ENCODE data around the gene FKBP14.
"Not testable (repeated sequence)": the region's sequence is repeated elsewhere in the genome, so short reads cannot be mapped to it uniquely, and the experiment has no call there.

FKBP14 gene

DNA sequence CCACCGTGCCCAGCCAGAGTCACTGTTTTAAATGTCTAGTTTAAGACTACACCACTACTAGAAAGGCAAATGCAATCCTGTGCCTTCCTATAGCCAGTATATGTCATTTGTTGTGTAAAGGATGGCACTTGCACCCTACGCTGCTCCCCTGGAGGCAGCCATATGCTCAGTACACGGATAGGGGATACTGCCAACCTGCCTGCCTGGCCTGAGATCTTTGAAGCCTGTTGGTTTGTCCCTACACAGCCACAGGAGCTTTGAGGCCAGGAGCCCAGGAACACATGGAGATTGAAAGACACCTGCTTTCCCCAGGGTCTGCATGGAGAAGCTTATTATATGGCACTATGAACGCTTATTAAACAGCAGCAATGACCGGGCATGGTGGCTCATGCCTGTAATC, 34.6 kb downstream of the FKBP14 start:
- DNase-seq (ENCODE audit: low read depth in 1 of 2, low spot score in 1 of 2): no peak

DNA sequence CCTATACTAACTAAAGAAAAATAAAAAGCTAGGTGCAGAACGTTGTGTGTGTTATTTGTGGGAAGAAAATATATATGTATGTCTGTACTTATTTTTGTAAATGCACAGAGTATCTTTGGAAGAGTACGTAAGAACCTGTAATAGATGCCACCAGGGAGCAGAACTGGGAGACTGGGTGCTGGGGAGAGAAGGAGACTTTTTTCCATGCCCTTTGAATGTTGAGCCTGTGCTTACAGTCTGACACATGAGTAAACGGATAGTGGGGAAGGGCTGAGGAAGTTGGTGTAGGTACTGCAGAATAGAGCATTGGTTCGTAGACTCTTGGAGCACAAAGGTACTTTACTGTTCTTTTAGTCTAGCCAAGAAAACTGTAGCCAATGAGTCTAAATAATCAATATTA, 35.6 kb downstream of the FKBP14 start:
- no peak for DNase-seq (ENCODE audit: low read depth in 1 of 2, low spot score in 1 of 2)

DNA sequence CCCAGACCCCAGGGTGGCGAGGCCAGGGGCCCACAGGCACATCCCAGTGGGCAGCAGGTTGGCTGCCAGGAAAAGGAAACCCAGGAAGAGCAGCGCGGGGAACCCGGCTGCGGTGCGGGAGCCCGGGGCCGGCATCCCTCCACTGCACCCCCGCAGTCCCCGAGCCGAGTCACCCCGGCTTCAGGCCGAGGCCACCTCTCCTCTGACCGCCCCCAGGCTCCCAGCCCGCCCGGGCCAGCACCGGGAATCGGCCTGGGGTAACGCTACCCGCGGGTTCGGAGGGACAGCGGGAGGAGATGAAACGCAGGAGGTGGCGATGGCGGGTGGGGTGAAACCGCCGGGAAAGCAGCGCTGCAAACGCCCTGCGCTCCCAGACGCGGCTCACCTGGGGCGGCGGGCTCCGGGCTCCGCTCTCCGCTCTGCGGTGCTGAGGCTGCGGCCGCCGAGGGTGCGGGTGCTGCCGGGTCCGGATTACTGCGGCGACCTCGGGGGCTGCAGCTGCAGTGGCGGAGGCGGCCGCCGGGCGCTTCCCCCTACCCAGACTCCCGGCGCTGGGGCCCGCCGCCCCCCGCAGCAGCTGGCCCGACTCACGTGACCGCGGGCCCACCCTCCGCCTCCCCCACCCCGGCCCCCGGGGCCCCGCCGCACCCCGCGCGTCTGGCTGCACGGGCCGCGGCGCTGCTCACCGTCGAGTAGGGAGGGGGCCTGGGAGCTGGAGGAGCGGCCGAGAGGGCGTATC, 37.1 kb downstream of the FKBP14 start, which contains the start of gene SCRN1:
TSS of gene SCRN1 (minus strand) at position 545 of the 739 bp plus-strand sequence. CDS start 20,734 bp downstream, outside the sequence.
- DNase-seq (ENCODE audit: low read depth in 1 of 2, low spot score in 1 of 2): no peak

DNA sequence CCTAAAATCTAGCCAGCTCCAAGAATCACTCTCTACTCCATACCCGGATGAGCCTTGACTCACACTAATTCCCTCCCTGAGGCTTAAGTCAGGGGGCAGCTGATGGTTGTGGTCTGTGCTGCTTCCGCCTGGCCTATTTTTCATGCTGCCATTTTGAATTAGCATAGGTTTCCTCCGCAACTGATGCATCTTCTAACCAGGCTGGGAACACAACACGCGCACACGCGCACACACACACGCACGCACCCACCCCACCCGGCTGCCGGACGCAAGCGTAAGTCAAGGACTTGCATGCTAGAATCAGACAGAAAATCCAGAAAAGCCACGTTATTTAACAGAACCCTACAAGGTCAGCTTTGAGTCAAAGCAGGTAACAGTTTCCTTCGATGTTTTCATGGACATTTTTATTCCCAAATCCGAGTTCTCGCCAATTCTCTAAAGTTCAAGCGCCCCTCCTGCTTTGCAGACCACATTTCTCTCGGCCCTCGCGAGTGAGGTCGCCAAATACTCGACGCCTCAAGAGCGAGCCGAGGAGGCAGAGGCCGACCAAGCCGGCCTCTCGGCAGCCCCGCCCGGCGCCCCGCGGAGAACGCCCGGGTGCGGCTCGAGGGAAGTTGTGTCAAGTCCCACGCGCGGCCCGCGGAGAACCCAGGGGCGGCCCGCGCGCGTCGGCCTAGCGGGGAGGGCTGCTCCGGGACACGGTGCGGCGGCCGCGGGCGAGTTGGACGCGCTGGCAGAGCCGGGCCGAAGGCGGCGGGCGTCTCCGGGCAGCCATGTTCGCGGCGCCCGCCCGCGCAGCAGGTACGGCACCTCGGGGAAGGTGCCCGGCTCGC, 37.9 kb downstream of the FKBP14 start:
- DNase-seq (ENCODE audit: low read depth in 1 of 2, low spot score in 1 of 2): no peak

DNA sequence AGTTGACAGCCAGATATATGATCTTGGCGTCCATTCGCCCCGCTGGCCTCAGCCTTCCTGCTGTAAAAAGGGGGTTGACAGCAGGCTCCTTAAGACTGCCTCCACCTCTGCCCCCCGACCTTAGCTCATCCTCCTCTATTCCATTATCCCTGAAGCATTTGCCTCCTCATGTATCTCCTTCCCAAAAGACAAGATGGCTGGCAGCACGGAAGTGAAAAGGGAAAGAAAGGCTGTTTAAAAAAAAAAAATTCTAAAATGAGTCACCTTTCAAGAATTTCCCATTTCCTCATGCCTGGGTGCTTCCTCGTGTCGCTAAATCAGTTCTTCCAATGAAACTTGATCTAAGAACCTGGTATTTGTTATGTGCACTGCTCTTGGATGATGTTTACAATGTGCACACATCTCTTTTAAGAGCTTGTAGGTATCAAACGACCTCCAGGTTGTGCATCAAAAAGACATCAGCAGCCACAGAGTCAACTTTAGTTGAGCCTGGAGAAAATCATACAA, 38.6 kb downstream of the FKBP14 start:
- no peak for DNase-seq (ENCODE audit: low read depth in 1 of 2, low spot score in 1 of 2)

DNA sequence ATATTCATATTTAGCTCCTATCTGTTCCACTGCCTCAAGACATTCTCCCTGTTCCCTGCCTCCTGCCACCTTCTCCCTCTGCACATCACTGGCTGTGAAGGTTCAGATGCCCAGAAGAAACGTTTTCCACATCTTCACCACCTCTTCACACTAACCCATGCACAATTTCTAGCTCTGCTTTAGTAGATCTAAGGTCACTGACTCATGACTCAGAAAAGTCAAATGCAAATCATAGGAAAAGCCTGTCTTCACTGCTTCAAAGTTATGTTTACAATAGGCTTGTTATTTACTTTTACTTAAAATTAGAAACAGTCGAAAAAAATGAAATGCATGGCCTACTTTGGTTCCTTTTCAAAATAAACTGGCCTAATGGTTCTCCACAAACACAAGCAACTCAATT, 39.4 kb downstream of the FKBP14 start:
- DNase-seq (ENCODE audit: low read depth in 1 of 2, low spot score in 1 of 2): no peak

DNA sequence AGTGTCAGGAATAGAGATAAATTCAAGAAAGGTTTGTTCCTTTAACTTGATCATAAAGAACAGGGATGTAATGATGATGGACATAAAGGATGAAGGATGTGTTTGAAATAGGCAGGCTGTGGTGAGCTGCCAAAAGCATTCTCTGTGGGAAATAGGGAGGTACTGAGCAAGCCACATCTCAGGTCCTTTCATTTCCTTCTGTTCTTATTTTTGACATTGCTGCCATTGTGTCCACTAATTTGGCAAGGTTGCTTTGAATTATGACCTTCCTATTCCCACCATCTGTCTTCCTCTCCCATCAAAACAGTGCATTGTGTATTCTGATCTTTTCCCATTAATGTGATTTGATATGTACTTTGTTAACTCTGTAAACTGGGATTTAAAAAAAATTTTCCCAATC, 46.4 kb downstream of the FKBP14 start:
- DNase-seq (ENCODE audit: low read depth in 1 of 2, low spot score in 1 of 2): no peak

DNA sequence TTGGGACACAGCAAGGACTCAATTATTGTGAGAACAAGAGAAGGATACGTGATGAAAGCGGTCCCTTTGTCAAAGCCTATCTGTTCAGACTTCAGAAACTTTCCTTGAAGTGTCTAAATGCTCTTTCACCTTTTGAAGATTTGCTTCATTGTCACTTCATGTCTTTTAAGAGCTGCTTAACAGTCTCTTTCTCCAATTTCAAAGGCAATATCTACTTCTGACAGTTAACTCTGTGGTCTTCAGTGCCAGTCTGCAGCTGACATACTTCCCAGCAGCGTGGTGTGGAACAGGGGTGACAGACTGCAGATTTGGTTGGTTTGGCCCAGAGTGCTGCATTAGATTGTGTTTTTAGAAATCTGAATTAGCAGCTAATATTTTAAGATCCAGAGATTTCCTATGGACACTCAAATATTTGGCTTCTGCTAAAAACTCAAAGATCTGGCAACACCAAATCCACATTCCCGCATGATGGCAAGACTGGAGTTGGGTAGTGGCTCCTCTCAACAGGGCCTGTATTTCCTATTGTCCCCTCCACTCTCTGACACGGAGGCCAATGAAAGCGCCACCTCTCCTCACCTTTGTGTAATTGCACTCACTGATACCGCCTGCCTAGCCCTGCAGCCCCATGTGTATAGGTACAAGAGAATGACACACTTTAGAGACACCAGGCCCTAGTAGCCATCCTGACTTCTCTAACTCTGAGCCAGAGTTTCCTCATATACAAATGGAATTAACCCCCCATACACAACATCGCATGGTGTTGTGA, 48.4 kb downstream of the FKBP14 start:
- DNase-seq (ENCODE audit: low read depth in 1 of 2, low spot score in 1 of 2): no peak

DNA sequence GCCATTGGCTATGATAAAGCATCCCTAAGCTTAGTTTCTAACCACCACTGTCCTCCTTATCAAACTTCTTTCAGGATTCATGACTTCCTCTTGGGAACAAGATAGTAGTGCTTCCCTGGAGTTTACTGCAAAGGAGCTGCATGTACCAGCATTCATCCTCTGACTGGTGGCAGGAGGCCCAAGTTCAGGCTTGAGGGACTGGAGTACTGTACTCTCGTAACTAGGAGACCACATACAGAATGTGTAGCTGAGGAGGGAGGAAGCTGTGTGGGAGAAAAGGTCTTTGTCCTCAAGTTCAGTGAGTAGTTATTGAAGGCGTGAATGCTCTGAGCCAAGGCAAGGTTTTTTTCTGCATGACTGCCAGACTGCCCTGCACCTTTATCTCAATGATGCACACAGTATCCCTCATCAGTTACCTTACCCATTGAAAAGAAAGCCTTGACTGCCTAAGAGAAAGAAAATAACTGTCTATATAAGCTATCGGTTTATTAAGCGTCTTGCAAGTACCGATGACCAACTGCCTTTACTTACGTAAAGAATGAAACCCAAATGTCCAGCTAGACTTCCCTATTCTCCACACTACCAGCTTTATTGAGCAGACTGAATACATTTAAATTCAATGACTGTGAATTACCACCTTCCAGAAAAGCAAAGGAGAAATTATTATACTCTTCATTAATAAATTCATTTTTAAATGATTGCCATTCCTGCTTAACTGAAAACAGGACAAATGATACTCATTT, 49.7 kb downstream of the FKBP14 start:
- DNase-seq (ENCODE audit: low read depth in 1 of 2, low spot score in 1 of 2): no peak

DNA sequence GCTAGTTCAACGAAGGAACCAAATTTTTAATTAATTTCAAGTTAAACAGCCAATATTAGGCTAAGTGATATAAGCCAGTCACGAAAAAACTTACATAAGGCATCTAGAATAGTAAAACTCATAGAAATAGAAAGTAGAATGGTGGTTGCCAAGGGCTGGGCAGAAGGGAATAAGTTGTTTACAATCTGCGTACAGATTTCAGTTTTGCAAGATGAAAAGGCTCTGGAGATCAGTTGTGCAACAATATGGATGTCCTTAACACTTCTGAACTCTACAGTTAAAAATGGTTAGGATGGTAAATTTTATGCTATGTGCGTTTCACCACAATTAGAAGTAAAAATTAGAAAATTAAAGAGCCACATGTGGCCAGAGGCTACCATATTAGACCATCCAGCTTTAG, 50.2 kb downstream of the FKBP14 start:
- no peak for DNase-seq (ENCODE audit: low read depth in 1 of 2, low spot score in 1 of 2)

DNA sequence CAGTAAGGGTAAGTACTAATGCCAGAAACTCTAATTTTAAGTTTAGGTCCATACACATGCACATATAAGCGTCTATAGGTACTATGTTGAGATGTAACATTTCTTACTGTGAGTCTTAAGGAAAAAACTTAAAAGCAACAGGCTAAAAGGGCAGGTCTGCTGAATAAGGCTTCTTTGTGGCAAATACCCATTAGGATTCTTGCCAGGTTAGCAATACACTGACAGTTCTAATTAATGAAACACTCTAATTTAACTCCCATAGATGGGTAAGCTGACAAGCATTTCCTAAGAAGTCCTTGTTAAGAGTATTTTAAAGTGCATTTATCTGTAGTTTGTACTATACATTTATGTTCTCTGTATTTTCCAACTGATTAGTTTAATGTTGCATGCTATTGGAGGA, 50.9 kb downstream of the FKBP14 start:
- DNase-seq (ENCODE audit: low read depth in 1 of 2, low spot score in 1 of 2): no peak

DNA sequence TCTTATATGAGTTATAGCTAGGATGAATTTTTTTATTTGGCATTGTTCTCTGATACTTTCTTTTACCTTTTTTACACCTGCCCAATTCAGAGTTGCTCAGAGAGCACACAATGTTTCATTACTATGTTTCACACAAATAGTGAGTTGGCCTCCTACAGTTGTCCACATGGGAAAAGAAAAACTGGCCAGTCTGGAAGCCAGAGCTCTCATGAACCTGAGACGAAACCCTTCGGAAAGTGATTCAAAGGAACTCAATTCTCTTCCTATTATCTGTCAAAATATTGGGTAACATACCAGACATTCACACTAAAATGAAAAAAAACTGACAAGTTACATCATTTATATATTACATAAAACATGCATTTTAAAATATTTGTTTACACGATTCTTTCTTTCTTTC, 52.2 kb downstream of the FKBP14 start:
- DNase-seq (ENCODE audit: low read depth in 1 of 2, low spot score in 1 of 2): no peak

DNA sequence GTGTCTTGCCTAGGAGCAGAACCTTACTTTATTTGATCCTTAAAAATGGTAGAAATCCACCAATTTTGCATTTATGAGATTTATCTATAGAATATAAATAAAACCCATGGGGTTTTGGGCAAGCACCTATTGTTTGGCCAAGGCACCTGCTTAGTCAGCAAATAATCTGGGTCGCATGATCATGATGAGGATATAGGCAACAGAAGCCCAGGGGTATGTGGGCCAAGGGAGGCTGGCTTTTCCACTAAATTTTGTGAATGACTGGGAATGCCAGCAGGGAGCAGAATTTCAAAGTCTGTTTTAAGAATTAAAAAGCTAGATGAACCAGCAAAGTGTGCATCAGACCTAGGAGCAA, 54.2 kb downstream of the FKBP14 start:
- no peak for DNase-seq (ENCODE audit: low read depth in 1 of 2, low spot score in 1 of 2)

DNA sequence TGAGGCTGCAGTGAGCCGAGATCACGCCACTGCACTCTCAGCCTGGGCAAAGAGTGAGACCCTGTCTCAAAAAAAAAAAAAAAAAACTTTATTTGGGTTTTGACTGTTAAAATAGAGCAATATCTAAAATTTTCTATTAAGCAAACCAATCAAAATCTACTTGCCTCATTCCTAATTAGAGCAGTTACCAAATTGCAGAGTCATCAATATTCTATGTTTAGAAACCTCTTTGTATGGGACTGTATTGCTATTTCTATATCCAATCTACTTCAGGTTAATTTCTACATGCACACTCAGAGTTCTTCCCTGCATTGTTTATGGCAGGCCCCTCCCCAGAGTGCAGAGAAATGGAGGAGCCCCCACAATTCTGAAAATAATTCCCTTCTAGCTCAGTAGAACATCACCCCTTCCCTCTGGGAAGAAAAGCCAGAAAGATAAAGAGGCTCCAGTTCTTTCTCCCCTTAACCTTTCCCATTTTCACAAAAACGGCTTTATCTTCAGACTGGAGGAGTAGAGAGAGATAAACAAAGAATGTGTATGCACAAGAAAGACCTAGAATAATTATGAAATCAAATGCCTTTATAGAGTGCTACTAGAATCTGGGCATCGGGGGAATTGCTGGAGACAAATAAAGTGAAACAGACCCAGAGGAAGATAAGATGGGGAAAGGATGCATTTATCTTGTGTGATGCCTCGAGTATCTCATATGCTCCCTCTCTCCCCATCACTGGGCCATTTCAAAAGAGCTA, 54.8 kb downstream of the FKBP14 start:
- no peak for DNase-seq (ENCODE audit: low read depth in 1 of 2, low spot score in 1 of 2)

DNA sequence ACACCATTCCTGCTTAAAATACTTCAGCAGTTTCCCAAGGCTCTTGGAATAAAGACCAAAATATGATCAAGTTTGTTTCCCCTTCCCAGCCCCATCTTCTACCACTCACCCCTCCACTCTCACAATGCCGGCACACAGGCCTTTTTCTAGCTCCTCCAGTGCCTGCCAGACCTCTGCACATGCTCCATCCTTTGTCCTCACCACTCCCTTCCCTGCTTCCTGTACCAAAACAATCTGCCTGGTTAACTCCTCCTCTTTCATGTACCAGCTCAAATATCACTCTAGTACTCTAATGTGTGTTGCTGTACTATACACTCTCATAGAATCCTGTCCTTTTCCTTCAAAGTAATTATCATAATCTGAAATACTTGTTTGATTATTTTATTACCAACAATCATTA, 56.3 kb downstream of the FKBP14 start:
- DNase-seq (ENCODE audit: low read depth in 1 of 2, low spot score in 1 of 2): no peak

DNA sequence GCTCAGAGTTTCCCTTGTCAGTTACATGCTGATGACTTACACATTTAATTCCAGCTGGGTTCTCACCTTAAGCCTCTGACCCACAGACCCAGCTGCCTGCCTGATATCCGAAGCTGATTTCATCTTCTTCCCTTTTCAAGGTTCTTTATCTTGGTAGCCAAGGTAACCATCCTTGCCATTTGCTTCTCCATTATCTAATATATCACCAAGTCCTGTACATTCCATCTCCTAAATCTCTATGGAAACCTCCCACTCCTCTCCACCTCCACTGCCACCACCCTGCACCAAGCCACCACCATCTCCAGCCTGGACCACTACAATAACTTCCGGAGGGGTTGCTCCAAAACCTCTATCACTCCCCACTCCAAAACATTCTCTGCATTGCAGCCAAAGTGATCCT, 56.8 kb downstream of the FKBP14 start:
- no peak for DNase-seq (ENCODE audit: low read depth in 1 of 2, low spot score in 1 of 2)

DNA sequence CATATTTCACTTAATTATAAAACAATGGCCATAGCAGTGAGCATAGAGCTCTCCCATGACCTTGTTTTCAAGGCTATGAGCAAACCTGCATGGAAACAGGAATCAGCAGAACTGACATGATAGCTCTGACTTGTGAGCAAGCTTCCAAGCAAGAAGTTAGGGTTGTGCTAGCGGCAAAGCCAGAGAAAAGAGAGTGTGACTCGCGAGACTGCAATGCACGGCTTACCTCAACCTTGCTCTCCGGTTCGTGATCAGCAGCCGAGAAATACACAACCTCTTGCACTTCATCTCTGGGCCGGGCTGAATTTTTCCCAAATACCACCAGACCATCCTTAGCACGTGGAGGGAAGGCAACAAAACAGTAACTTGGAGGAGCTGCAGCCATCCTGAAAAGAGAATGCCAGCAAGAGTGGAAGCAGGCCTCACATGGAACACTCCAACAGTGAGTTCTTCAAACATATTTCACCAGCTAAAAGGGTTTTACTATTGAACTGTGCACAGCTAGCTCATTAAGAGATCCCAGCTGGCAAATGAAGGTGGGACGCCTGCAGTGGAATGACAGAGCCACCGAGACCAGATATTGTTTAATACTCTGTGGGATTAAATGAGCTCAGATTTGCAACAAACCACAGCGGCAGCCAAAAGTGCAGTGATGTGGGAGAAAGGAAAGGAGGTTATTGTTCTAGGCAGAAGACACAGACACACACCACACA, 57.7 kb downstream of the FKBP14 start:
- no peak for DNase-seq (ENCODE audit: low read depth in 1 of 2, low spot score in 1 of 2)

DNA sequence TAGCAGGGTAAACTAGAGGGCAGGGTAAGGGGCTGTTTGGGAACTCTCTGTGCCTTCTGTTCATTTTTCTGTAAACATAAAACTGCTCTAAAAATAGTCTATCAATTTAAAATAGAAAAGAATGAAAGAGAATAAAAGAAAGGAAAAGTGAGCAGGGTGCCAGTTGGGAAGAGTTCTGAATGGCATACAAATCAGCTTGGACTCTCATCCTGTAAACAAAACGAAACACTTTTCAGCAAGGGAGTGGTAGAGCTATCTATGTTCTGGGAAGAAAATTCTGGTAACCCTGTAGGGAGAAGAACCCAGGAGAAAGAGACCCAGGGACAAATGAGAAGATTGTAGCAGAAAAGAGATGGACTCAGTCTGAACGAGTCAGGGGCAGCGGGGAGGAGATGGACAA, 61.5 kb downstream of the FKBP14 start:
- DNase-seq (ENCODE audit: low read depth in 1 of 2, low spot score in 1 of 2): no peak

DNA sequence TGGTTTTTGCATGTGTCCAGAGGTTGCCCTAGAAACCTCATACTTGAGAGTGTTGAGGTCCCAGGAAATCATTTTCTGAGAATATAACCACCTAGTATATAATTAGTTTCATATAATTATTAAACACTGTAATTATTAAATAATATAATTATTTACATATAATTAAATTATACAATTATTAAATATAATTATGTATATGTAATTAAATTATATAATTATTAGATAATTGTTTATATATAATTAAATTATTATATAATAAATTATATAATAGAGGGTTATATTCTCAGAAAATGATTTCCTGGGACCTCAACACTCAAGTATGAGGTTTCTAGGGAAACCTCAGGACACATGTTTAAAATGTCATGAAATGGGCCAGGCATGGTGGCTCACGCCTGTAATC, 64.5 kb downstream of the FKBP14 start:
- DNase-seq (ENCODE audit: low read depth in 1 of 2, low spot score in 1 of 2): no peak

DNA sequence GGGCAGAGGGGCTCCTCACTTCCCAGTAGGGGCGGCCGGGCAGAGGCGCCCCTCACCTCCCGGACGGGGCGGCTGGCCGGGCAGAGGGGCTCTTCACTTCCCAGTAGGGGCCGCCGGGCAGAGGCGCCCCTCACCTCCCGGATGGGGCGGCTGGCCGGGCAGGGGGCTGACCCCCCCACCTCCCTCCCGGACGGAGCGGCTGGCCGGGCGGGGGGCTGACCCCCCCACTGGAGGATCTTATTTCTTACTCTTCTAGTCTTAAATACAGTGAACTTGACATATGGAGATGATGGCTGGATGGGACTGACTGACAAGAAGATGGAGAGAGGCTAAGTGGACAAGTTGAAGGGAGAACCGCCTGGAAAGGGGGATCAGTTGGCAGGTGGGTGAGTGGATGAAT, 64.9 kb downstream of the FKBP14 start:
- DNase-seq (ENCODE audit: low read depth in 1 of 2, low spot score in 1 of 2): not testable (repeated sequence)

All from activated T-helper 1 cell treated with anti-CD3 and anti-CD28 coated beads, Interleukin-2, amount 50 U/mL, for 16 hours (primary cell).